PFSK-1 (cell line): ENCODE results near the gene LRRC47.

Experiments used
- FOXP2 ChIP-seq: optimal IDR thresholded peaks from 2 replicates; pipeline ENCODE3; 2011; ENCODE audit warnings: borderline replicate concordance, control low read depth, inconsistent platforms; ENCODE audit not compliant: insufficient read depth; ENCODE audit errors: extremely low read length, extremely low read depth
- POLR2AphosphoS5 ChIP-seq: IDR thresholded peaks from 2 replicates; pipeline ENCODE4 v1.6.1; 2012; ENCODE audit warnings: low read depth, mild to moderate bottlenecking, control low read depth, low read length, moderate library complexity
- REST ChIP-seq, 2 experiments: IDR thresholded peaks; 2 replicates each; pipeline versions ENCODE4 v1.6.1 to v1.8.0; 2011 to 2012; ENCODE audit warnings: low read depth in 2 of 2, low read length in 2 of 2, control low read depth in 1 of 2, inconsistent platforms in 1 of 2, mild to moderate bottlenecking in 1 of 2, moderate library complexity in 1 of 2; ENCODE audit not compliant: insufficient read depth in 1 of 2
- SIN3A ChIP-seq: IDR thresholded peaks from 2 replicates; pipeline ENCODE4 v1.6.1; 2012; ENCODE audit warnings: mild to moderate bottlenecking, low read length, moderate library complexity, borderline replicate concordance; ENCODE audit not compliant: insufficient read depth
- TAF1 ChIP-seq: IDR thresholded peaks from 2 replicates; pipeline ENCODE4 v1.6.1; 2012; ENCODE audit warnings: low read length, control low read depth, borderline replicate concordance; ENCODE audit not compliant: insufficient read depth

The LRRC47 gene

DNA sequence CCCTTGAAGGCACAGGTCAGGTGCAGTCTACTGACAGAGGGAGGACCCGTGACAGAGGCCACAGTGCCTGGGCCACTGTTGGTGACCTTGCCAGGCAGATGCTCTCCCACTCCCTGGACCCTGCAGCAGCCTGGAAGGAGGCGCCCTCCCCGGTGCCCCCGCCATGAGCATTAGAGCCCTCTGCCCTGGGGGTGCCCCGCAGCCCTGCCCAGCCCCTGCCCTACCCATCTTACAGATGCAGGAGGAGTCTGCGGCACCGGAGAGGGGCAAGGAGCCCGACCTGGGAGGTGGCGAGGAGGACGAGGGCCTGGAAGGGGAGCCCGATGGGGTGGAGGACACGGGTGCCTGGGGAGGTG lies 33.4 kb downstream of the LRRC47 start:
- no peak for TF ChIP-seq REST (IDR thresholded peaks at IDR 0.05; ENCODE audit: insufficient read depth in 1 of 2, low read depth in 2 of 2, low read length in 2 of 2)
- TF ChIP-seq FOXP2: no peak
- no peak for TF ChIP-seq SIN3A
- TF ChIP-seq POLR2AphosphoS5: no peak
- TF ChIP-seq TAF1: no peak

DNA sequence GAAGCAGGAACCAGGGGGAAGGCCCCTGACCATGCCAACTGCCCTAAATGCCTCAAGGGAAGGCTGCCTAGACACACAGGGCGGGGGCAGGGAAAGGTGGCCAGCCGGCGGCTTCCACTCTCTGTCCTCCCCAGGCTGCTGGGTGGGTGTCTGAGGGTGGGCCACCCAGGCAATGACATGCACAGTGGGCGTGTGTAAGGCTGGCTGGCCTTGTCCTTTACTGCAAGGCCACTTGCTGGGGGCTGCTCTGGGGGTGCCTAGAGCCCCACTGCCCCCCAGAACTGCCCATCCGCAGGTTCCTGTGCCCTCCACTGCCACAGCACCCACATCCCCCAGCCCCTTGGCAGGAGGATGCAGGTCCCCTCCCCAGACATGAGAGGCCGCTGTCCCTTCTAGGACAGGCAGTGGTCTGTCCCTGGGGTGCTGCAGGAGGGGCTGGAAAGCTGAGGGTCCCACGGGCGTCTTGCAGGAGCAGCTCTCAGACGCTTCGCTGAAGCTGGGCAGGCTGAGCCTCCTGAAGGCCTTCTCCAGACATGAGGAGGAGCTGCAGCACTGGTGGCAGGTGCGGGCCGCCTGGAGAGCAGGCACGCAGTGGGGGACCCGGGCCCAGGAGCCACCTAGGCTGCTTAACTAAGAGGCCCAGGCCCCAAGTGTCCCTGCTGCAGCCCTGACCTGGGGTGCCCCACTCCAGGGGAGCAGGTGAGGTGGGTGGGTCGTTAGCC lies 34.0 kb downstream of the LRRC47 start:
- TF ChIP-seq FOXP2: no peak
- no peak for TF ChIP-seq REST (IDR thresholded peaks at IDR 0.05; ENCODE audit: insufficient read depth in 1 of 2, low read depth in 2 of 2, low read length in 2 of 2)
- no peak for TF ChIP-seq TAF1

- TF ChIP-seq POLR2AphosphoS5 (no peak), REST (IDR thresholded peaks at IDR 0.05; ENCODE audit: insufficient read depth in 1 of 2, low read depth in 2 of 2, low read length in 2 of 2) (no peak), SIN3A (no peak), TAF1 (no peak), FOXP2 (no peak)
These were observed 34.8 kb downstream of the LRRC47 start for GRCh38 chr1:3761296-3762010.

DNA sequence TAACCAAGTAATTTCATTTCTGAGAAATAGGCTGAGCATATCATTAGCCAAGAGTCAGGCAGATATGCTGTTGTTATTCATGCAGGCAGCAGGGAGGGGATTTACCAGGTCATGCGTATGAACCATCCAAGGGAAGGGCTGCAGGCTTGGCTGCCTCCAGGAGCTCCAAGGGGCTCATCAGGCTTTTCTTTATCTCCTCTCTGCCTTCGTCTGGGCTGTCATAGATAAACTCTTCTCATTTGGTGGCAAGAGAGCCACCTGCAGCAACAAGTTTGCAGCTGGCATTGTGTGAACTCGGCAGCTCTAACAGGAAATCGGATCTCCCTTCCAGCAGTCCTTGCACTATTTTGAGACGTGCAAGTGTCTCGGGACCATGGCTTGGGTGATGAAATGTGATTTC lies 36.5 kb downstream of the LRRC47 start:
- TF ChIP-seq SIN3A (no peak), FOXP2 (no peak), REST (IDR thresholded peaks at IDR 0.05; ENCODE audit: insufficient read depth in 1 of 2, low read depth in 2 of 2, low read length in 2 of 2) (no peak), TAF1 (no peak), POLR2AphosphoS5 (no peak)

GRCh38 chr1:3759164-3759563 lies 37.1 kb downstream of the LRRC47 start:
- TF ChIP-seq REST (IDR thresholded peaks at IDR 0.05; ENCODE audit: insufficient read depth in 1 of 2, low read depth in 2 of 2, low read length in 2 of 2) (no peak), SIN3A (no peak), POLR2AphosphoS5 (no peak), TAF1 (no peak), FOXP2 (no peak)
